ENCODE data around the gene VASN.
"Not testable (repeated sequence)": the region's sequence is repeated elsewhere in the genome, so short reads cannot be mapped to it uniquely, and the experiment has no call there.

The VASN gene

DNA sequence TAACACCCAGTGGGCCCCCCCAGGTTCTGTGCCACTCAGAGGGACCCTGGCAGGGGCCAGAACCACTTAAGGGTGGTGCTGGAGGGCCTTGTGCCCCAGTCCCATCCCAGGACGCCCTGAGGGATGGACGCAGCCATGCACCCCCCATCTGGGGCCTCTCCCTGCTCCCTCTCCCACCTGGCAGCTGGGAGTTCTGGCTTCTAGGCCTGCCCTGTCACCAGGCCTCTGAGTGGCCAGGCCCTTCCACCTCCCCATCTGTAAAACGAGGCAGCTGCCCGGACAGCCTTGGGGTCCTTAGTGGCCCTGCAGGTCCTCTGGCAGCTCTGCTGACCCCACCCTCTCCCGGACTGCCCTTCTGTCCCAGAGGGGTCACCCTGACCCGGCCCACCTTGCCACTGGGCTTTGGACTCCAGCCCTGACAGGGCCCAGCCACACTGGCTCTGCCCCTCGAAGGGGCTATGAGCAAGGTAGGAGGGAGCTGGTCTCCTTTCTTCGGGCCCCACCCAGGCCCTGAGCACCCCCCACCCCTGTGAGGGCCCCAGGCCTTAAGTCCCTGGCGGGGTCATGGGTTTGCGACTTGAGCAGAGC, 32.8 kb upstream of the VASN start:
- TF ChIP-seq, protein P1, sequence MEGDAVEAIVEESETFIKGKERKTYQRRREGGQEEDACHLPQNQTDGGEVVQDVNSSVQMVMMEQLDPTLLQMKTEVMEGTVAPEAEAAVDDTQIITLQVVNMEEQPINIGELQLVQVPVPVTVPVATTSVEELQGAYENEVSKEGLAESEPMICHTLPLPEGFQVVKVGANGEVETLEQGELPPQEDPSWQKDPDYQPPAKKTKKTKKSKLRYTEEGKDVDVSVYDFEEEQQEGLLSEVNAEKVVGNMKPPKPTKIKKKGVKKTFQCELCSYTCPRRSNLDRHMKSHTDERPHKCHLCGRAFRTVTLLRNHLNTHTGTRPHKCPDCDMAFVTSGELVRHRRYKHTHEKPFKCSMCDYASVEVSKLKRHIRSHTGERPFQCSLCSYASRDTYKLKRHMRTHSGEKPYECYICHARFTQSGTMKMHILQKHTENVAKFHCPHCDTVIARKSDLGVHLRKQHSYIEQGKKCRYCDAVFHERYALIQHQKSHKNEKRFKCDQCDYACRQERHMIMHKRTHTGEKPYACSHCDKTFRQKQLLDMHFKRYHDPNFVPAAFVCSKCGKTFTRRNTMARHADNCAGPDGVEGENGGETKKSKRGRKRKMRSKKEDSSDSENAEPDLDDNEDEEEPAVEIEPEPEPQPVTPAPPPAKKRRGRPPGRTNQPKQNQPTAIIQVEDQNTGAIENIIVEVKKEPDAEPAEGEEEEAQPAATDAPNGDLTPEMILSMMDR (IDR thresholded peaks at IDR 0.05; ENCODE audit: control insufficient read depth, extremely low read depth, insufficient read depth): no peak
- DNase-seq (ENCODE audit: low read depth): no peak
- H3K4me3 ChIP-seq (ENCODE audit: low read depth, low read length): no peak overlapping the region

DNA sequence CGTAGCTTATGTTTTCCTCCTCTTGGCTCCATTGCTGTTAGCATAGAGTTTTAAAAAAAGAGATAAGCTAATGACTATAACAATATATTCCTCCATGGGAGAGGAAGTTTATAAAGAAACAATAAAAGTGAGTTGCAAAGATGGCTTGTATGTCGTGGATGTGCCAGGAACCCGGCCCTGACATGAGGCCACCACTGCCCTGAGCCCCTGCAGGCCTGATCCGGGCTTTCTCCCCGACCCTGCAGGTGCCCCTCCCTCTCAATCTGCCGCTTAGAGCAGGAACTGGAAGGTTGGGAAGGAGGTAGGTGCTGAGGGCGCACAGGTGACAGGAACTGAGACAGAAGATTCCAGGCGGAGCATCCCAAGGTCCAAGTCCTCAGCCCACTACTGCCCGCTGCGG, 32.2 kb upstream of the VASN start:
- H3K4me3 ChIP-seq (ENCODE audit: low read depth, low read length): no peak overlapping the region
- TF ChIP-seq, protein P1 (IDR thresholded peaks at IDR 0.05; ENCODE audit: control insufficient read depth, extremely low read depth, insufficient read depth): no peak
- no peak for DNase-seq (ENCODE audit: low read depth)

DNA sequence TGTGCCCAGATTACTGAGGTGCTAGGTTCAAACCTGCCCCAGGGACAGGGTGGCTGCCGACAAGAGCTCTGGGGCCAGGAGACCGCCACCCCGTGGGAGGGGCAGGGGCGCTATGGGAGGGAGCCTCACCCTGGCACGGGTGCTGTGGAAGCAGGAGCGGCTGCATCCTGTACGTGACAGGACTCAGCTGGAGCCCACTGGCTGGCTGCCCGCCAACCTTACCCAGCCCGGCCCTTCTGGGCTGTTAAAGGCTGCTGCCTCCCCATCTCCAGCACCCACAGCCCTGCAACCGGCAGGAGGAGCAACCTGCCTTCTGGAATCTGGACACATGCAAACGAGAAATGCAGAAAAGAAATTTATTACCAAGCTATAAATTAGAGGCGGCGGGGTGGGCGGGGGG, 31.7 kb upstream of the VASN start:
- no peak for DNase-seq (ENCODE audit: low read depth)
- TF ChIP-seq, protein P1 (IDR thresholded peaks at IDR 0.05; ENCODE audit: control insufficient read depth, extremely low read depth, insufficient read depth): no peak
- no peak overlapping the region for H3K4me3 ChIP-seq (ENCODE audit: low read depth, low read length)

DNA sequence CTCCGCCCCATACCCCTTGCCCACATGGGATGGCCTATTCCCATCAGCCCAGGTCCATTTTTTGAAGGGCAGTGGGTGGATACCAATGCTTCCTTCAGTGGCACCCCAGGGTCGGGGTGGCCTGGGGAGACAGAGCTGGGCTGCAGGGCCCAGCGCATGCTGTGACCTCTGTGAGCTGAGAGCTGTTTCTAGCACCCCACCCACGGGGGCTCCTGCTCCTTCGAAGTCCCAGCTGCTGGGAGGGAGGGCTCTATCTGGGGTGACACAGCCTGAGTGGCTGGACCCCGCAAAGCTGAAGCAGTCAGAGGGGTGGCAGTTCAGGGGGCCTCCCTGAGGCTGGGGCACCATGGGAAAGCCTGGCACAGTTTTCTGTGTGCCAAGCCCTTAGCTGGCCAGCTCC, 31.2 kb upstream of the VASN start:
- H3K4me3 ChIP-seq (ENCODE audit: low read depth, low read length): no peak overlapping the region
- TF ChIP-seq, protein P1 (IDR thresholded peaks at IDR 0.05; ENCODE audit: control insufficient read depth, extremely low read depth, insufficient read depth): no peak
- DNase-seq (ENCODE audit: low read depth): no peak

DNA sequence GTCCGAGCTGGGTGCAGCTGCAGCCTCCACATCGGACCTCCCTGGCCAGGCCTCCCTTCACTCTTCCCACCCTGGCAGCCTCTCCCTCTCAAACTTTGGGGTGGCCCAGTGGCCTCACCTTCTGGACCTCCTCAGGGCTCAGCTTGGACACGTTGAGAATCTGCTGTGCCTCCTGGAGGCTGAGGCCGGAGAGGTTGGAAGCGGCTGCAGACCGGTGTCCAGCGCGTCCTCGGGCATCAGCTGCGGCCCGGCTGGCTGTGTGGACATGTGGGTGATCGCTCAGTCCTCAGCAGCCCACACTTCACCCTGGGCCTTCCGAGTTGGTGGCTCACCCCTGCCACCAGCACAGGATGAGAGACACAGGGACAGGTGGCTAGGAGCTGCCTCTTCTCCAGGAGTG, 30.4 kb upstream of the VASN start:
- DNase-seq (ENCODE audit: low read depth): no peak
- no peak overlapping the region for H3K4me3 ChIP-seq (ENCODE audit: low read depth, low read length)
- TF ChIP-seq, protein P1 (IDR thresholded peaks at IDR 0.05; ENCODE audit: control insufficient read depth, extremely low read depth, insufficient read depth): no peak

DNA sequence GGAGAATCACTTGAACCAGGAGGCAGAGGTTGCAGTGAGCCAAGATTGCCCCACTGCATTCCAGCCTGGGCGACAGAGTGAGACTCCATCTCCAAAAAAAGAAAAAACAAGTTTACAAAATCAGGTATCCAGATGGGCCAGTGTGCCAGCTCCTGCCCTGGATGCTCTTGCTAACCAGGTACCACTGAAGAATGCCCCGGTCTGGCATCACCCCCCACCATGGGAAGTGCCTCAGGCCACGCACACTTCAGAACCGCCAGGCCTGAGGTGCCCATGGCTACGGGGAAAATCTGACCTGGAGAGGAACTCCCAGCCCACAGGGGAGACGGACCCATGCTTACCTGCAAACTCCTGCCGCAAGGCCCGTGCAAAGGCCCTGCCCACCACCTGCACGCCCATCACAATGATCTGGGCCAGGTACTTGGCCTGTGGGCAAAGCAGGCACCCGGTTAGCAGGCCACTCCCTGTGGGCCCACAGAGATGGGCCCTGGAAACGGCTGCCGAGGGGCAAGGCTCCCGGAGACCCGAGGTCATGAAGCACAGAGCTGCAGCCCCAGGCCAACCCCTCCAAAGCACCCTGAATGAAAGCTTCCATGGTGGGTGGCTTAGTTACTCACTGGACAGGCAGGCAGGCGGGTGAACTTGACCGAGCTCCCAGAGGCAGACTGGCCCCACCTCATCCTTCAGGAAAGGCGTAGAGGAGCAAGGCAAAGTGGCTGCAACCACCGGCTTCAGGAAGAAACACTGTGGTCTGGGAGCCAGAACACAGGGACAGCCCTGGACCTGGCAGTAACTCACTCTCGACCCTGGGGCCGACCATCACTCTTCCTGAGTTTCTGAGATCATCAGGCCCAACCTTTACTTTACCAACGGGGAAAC, 28.5 kb upstream of the VASN start:
- DNase-seq (ENCODE audit: low read depth): no peak
- TF ChIP-seq, protein P1 (IDR thresholded peaks at IDR 0.05; ENCODE audit: control insufficient read depth, extremely low read depth, insufficient read depth): no peak
- no peak overlapping the region for H3K4me3 ChIP-seq (ENCODE audit: low read depth, low read length)

DNA sequence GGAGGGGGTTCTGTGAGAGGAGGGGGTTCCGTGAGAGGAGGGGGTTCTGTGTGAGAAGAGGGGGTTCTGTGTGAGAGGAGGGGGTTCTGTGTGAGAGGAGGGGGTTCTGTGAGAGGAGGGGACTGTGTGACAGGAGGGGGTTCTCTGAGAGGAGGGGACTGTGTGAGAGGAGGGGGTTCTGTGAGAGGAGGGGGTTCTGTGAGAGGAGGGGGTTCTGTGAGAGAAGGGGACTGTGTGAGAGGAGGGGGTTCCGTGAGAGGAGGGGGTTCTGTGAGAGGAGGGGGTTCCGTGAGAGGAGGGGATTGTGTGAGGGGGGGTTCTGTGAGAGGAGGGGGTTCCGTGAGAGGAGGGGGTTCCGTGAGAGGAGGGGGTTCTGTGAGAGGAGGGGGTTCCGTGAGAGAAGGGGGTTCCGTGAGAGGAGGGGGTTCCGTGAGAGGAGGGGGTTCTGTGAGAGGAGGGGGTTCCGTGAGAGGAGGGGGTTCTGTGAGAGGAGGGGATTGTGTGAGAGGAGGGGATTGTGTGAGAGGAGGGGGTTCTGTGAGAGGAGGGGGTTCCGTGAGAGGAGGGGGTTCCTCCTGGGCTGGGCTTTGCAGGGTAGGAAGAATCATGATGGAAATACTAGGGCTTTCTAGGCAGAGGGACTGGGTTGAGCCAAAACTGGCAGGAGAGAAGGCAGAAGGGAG, 27.2 kb upstream of the VASN start:
- DNase-seq (ENCODE audit: low read depth); H3K4me3 ChIP-seq (ENCODE audit: low read depth, low read length): not testable (repeated sequence)

All from LNCaP clone FGC (cell line).